Tracheal epithelial cell (primary cell): ENCODE results near the gene PLEKHJ1. TPM values are rescaled to one million over a fixed set of nuclear protein-coding genes. Genes with fewer than 3 reads are reported as not detected.

Source experiments
- total RNA-seq: library from RNA; depleted of rRNA; stranded (reverse); fragments of >200 nt; gene quantifications from 2 replicates; pipeline ENCODE4 v1.2.1, GENCODE V29; 2014

Gene PLEKHJ1, protein sequence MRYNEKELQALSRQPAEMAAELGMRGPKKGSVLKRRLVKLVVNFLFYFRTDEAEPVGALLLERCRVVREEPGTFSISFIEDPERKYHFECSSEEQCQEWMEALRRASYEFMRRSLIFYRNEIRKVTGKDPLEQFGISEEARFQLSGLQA
- total RNA-seq, result 56.3 and 73.0 TPM in 2 replicates

DNA sequence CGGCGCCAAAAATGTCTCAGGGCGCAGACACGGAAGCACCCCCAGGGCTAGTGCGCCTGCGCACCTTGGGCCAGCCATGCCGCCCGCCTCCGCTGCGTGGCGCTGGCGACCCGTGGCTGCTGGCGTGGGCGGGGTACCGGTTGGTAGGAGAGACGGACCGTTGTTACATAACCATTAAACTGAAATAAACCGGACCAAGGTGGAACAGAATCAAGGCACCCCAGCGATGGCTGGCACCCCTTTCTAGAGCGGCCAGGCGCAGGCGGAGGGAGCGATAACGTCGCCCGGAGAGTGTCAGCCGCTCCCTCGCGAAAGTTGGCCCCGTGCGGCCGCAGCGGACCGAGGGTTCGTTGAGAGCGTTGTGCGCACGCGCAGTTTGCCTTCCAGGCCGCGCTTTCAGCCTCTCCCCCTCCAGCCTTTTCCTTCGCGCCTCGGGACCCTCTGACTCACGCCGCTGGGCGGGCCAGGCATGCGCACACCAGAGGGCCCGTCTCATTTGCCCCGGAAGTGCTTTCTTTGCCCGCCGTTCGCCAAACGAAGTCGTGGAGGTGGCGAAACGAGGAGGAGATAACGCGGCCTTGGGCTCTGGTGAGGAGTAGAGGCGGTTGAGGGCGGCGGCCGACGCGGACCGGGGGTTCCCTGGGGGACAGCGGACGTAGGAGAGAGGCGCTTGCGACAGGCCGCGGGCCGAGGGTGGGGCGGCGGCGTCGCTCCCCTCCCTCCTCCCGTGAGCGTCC, at the start of gene PLEKHJ1, which contains the start of gene SF3A2:
Gene PLEKHJ1, minus strand, starts transcription at position 16 of the 737 bp plus-strand sequence. CDS start 81 bp downstream, outside the sequence.
Gene SF3A2, plus strand, starts transcription at position 511 of the 737 bp plus-strand sequence. CDS start 6,595 bp downstream, outside the sequence.

DNA sequence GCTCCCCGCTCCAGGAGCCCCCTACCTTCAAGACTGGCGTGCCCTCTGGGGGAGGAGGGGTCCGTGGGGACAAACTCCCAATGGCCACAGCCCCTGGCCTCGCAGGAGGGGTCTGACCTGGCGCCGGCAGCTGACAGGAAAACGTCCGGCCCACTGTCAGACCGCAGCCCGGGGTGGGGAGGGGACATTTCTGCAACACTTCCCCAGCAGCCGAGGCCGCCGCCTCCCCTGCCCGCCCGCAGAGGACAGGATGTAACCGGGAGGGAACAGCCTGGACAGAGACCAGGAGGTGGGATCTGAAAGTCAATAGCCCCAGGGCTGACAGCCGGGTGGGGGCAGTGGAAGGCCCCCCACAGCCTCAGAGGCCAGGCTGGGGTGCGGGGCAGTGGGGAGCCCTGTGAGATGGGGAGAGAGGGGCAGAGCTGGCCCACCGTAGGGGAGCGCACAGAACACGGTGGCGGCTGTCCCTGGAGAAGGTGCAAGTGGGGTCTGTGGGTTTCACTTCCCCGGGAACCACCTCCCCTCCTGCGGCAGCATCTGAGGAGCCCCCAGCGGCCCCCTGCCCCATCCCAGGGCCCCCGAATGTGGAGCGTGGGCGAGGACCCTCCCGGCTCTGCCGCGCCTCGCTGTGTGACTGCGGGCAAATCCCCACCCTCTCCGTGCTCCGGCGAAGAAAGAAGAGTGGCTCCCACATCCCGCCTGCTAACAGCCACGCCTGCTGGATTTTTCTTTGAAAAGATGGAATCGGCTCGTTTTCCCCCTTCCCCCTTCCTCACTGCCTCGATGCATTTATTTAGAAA, 46.1 kb upstream of the PLEKHJ1 start, which contains the start of gene PEAK3:
Gene PEAK3, minus strand, starts transcription at position 114 of the 800 bp plus-strand sequence. CDS start 1,244 bp downstream, outside the sequence.

DNA sequence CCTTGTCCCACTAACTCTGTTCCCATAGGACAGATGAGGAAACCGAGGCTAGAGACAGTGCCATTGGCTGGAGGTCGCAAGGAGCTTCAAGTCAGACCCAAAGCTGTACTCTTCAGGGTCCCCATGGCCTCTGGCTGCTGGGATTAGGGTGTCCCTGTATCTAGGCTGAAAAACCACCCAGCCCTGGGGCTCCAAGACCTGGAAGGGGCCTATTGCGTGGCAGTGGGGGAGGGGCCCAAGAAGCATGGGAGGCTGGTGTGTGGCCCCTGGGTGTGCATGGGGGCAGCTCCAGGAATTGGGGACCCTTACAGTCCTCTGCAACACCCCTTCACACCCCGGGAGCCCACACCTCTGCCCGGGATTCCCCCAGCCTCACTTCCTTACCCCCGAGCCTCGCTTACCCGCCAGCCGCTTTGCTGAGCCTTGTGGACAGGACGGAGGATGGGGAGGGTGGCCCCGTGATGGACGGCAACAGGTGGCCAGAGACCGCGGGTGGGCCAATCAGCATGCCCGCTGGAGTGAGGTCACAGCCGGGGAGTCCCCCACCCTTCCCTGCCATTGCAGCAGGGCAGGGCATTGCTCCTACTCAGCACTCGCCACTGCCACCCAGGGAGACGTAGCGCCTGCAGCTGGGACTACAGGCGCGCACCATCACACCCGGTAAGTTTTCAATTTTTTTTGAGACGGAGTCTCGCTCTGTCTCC, 20.0 kb upstream of the PLEKHJ1 start, which contains the start of gene JSRP1:
Gene JSRP1, minus strand, starts transcription at position 436 of the 704 bp plus-strand sequence. CDS start 1,103 bp downstream, outside the sequence.

DNA sequence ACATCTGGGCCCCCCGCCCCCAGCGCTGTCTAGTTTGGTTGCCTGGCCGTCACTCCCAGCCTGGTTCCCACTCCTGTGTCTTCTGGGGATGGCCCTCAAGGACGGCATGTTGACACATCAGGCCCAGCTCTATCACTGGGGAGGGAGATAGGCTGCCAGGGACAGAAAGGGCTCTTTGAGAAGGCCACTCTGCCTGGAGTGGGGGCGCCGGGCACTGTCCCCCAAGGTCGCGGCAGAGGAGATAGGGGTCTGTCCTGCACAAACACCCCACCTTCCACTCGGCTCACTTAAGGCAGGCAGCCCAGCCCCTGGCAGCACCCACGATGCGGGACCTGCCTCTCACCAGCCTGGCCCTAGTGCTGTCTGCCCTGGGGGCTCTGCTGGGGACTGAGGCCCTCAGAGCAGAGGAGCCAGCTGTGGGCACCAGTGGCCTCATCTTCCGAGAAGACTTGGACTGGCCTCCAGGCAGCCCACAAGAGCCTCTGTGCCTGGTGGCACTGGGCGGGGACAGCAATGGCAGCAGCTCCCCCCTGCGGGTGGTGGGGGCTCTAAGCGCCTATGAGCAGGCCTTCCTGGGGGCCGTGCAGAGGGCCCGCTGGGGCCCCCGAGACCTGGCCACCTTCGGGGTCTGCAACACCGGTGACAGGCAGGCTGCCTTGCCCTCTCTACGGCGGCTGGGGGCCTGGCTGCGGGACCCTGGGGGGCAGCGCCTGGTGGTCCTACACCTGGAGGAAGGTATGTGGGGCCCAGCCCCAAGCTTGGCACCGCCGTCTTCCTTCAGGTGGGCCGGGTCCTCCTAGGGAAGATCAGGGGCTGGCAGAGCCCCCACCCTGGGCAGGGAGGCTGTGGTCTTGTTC, 13.1 kb upstream of the PLEKHJ1 start, which contains the start of gene AMH:
Gene AMH, plus strand, starts transcription at position 314 of the 857 bp plus-strand sequence. Its CDS starts 10 bp downstream, at position 324.

Other genes starting within 250 kb of the PLEKHJ1 start
- 48.4 and 54.5 TPM in 2 replicates for gene BTBD2, start 220.6 kb downstream of the PLEKHJ1 start, total RNA-seq
- 507 and 547 TPM in 2 replicates for gene MKNK2, start 185.1 kb downstream of the PLEKHJ1 start, total RNA-seq
- gene MOB3A, start 140.0 kb downstream of the PLEKHJ1 start, total RNA-seq, result 37.3 and 39.3 TPM in 2 replicates
- gene IZUMO4, start 139.4 kb downstream of the PLEKHJ1 start, total RNA-seq, result 2.6 and 4.6 TPM in 2 replicates
- gene AP3D1, start 84.8 kb downstream of the PLEKHJ1 start, total RNA-seq, result 85.7 and 126 TPM in 2 replicates
- 4.8 and 9.4 TPM in 2 replicates for gene DOT1L, start 72.4 kb downstream of the PLEKHJ1 start, total RNA-seq
- 22.2 and 38.4 TPM in 2 replicates for gene SF3A2, start 495 bp upstream of the PLEKHJ1 start, total RNA-seq
- gene AMH, start 13.0 kb upstream of the PLEKHJ1 start, total RNA-seq, result not detected in 2 replicates
- gene JSRP1, start 20.1 kb upstream of the PLEKHJ1 start, total RNA-seq, result 0.72 TPM in 1 of 2 replicates, not detected in the other
- gene PEAK3, start 45.8 kb upstream of the PLEKHJ1 start, total RNA-seq, result not detected in 2 replicates
- gene LINGO3, start 71.8 kb upstream of the PLEKHJ1 start, total RNA-seq, result not detected in 2 replicates
- gene LSM7, start 92.3 kb upstream of the PLEKHJ1 start, total RNA-seq, result 79.3 and 157 TPM in 2 replicates
- gene SPPL2B, start 92.4 kb upstream of the PLEKHJ1 start, total RNA-seq, result 12.4 and 15.7 TPM in 2 replicates
- not detected in 2 replicates for gene TMPRSS9, start 123.9 kb upstream of the PLEKHJ1 start, total RNA-seq
- gene TIMM13, start 191.3 kb upstream of the PLEKHJ1 start, total RNA-seq, result 35.4 and 39.2 TPM in 2 replicates
- 42.4 and 74.2 TPM in 2 replicates for gene LMNB2, start 220.6 kb upstream of the PLEKHJ1 start, total RNA-seq
- 12.8 and 29.6 TPM in 2 replicates for gene GADD45B, start 239.8 kb upstream of the PLEKHJ1 start, total RNA-seq